ENCODE results near the gene RPTOR. TPM values are rescaled to one million over a fixed set of nuclear protein-coding genes. Genes with fewer than 3 reads are reported as not detected.

Gene RPTOR
- total RNA-seq, 1 experiment from 2014 or later: 46.2 TPM

DNA sequence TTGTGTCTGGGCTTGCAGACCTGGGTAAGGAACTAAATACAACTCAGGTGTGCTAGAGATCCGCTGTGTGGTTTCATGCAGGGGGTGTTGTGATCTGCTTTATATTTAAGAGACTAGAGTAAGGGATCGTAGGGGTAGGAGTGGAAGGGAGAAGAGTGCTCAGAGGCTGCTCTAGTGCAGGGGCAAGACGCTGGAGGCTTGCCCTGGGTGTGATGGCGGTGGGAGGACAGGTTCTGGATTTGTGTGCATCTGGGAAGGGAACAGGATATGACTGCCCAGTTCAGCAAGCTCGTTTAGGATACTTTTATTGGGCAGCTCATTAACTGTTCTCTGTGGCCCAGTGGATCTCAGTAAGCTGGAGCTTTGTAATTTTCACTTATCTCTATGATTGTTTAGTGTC lies 47.6 kb downstream of the RPTOR start:
- ChIA-PET CTCF (interaction anchor here (0.6 kb wide), 1 partner anchor 11 kb away, joined by 4 read pairs; no protein-coding TSS in a partner anchor), POLR2A (ENCODE audit: unreplicated experiment) (no interaction called here)
- H4K20me1 ChIP-seq (ENCODE audit: low read length): peaks cover 27% of the 10 kb centered on the region; the same call in 1 of the 2 replicates
- H3K79me2 ChIP-seq (ENCODE audit: low read length): peaks cover 98% of the 10 kb centered on the region
- H3F3A ChIP-seq (ENCODE audit: low read length, unreplicated experiment): no peaks in the 10 kb centered on the region
- no peak overlapping the region for H2AFZ ChIP-seq (ENCODE audit: low read length)
- BruUV-seq (replicated peaks): no TSS peak
- H3K27me3 ChIP-seq (ENCODE audit: low read length): no peaks in the 10 kb centered on the region
- H3K4me1 ChIP-seq (ENCODE audit: insufficient read depth, low read length): peaks cover 22% of the 10 kb centered on the region
- no peak overlapping the region for H3K9ac ChIP-seq (ENCODE audit: low read length)
- DNase-seq: peak; percentile 45
- H3K36me3 ChIP-seq (ENCODE audit: low read depth, low read length): no peaks in the 10 kb centered on the region
- H3K4me2 ChIP-seq (ENCODE audit: low read length): 0 out of 2 replicates have a peak overlapping the region, but pooled peaks have one; percentile 1
- intact Hi-C loops (cut with micrococcal nuclease): no loop called here
- no peaks in the 10 kb centered on the region for H3K9me3 ChIP-seq (ENCODE audit: low read length)
- ATAC-seq: peak; percentile 48
- TF ChIP-seq EZH2 (IDR thresholded peaks at IDR 0.05; ENCODE audit: low read length, unreplicated experiment) (no peak), EZH2phosphoT487 (IDR thresholded peaks at IDR 0.05; ENCODE audit: borderline replicate concordance, low read length) (no peak)
- TF ChIP-seq, protein P1, sequence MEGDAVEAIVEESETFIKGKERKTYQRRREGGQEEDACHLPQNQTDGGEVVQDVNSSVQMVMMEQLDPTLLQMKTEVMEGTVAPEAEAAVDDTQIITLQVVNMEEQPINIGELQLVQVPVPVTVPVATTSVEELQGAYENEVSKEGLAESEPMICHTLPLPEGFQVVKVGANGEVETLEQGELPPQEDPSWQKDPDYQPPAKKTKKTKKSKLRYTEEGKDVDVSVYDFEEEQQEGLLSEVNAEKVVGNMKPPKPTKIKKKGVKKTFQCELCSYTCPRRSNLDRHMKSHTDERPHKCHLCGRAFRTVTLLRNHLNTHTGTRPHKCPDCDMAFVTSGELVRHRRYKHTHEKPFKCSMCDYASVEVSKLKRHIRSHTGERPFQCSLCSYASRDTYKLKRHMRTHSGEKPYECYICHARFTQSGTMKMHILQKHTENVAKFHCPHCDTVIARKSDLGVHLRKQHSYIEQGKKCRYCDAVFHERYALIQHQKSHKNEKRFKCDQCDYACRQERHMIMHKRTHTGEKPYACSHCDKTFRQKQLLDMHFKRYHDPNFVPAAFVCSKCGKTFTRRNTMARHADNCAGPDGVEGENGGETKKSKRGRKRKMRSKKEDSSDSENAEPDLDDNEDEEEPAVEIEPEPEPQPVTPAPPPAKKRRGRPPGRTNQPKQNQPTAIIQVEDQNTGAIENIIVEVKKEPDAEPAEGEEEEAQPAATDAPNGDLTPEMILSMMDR (conservative IDR thresholded peaks at IDR 0.05; ENCODE audit: low read depth, low read length): no peak
- no peaks in the 10 kb centered on the region for H3K9me2 ChIP-seq (replicated peaks; ENCODE audit: low read length)
- H3K27ac ChIP-seq (ENCODE audit: low read length): no peak overlapping the region
- no peak overlapping the region for H3K4me3 ChIP-seq (ENCODE audit: low read length)

DNA sequence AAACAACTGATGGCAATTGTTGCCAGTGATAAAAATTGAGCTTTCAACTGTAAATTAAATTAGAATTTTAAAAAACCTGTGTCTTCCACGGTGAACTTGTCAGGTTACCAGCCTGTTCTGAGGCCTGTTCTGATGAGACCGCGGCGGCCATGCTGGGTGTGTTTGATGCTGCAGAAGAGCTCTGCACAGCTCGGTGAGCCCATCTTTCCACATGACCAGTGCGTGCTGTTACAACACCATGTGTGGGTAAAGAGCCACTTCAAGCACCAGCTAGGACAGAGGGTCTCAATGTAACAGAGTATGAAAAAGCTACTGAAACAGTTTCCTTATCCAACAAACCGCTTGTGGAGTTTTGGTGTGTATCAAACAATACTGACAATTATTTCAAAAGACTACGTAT lies 48.5 kb downstream of the RPTOR start:
- Histone ChIP-seq H3K9me3 (ENCODE audit: low read length) (no peaks in the 10 kb centered on the region), H3K9ac (ENCODE audit: low read length) (no peak overlapping the region), H3K27me3 (ENCODE audit: low read length) (no peaks in the 10 kb centered on the region), H3K79me2 (ENCODE audit: low read length) (peaks cover 98% of the 10 kb centered on the region), H4K20me1 (ENCODE audit: low read length) (peaks cover 35% of the 10 kb centered on the region; the same call in 1 of the 2 replicates), H3F3A (ENCODE audit: low read length, unreplicated experiment) (no peaks in the 10 kb centered on the region), H3K4me2 (ENCODE audit: low read length) (no peak overlapping the region), H3K4me1 (ENCODE audit: insufficient read depth, low read length) (peaks cover 26% of the 10 kb centered on the region), H2AFZ (ENCODE audit: low read length) (no peak overlapping the region), H3K27ac (ENCODE audit: low read length) (no peak overlapping the region), H3K36me3 (ENCODE audit: low read depth, low read length) (no peaks in the 10 kb centered on the region), H3K9me2 (replicated peaks; ENCODE audit: low read length) (no peaks in the 10 kb centered on the region), H3K4me3 (ENCODE audit: low read length) (no peak overlapping the region)
- ChIA-PET POLR2A (ENCODE audit: unreplicated experiment) (no interaction called here), CTCF (no interaction called here)
- intact Hi-C loops (cut with micrococcal nuclease): no loop called here
- TF ChIP-seq, protein P1 (conservative IDR thresholded peaks at IDR 0.05; ENCODE audit: low read depth, low read length): no peak
- TF ChIP-seq EZH2 (IDR thresholded peaks at IDR 0.05; ENCODE audit: low read length, unreplicated experiment) (no peak), EZH2phosphoT487 (IDR thresholded peaks at IDR 0.05; ENCODE audit: borderline replicate concordance, low read length) (no peak)
- BruUV-seq (replicated peaks): no TSS peak
- DNase-seq: no peak
- ATAC-seq: no peak

DNA sequence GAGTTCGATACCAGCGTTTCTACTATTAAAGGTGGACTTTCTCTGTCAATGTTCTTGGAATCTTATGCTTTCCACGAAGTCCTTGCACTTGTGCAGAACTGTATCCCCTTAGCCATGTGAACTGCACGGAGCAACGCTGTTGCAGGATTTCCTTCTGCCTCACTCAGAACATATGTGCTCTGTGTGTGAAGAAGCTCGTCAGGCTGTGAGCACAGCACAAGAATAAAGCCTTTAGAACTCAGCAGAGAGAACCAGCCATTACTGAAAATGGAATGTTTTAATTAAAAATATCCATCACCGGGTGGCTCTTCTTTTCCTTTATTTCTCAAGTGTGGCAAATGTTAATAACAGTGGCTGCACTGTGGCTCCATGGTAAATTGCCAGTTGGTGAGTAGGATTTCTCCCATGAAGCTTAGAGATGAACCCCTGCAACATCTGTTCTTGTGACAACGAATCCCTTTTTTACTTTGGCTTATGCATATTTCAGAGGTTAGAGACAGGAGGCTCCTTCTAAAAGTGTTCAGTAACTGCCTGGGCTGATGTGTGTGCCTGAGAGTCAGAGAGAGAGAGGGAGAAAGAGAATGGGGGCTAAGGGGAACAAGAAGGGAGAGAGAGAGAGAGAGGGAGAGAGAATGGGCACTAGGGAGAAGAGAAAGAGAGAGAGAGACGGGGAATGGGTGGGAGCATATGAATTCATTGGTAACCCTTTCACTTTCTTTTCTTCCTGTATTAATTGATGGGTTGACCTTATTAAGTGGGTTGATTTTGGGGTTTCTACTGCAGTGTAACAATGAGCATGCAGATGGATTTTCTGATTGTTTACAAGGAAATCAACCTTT lies 50.0 kb downstream of the RPTOR start:
- DNase-seq (no peak), ATAC-seq (no peak)
- Histone ChIP-seq H3K27me3 (ENCODE audit: low read length) (no peaks in the 10 kb centered on the region), H3K9me2 (replicated peaks; ENCODE audit: low read length) (no peaks in the 10 kb centered on the region), H3K79me2 (ENCODE audit: low read length) (peaks cover 98% of the 10 kb centered on the region), H3K4me1 (ENCODE audit: insufficient read depth, low read length) (peaks cover 28% of the 10 kb centered on the region), H3F3A (ENCODE audit: low read length, unreplicated experiment) (no peaks in the 10 kb centered on the region), H3K4me2 (ENCODE audit: low read length) (no peak overlapping the region), H3K4me3 (ENCODE audit: low read length) (no peak overlapping the region), H2AFZ (ENCODE audit: low read length) (no peak overlapping the region), H3K9me3 (ENCODE audit: low read length) (no peaks in the 10 kb centered on the region), H3K9ac (ENCODE audit: low read length) (no peak overlapping the region), H3K36me3 (ENCODE audit: low read depth, low read length) (no peaks in the 10 kb centered on the region), H4K20me1 (ENCODE audit: low read length) (peaks cover 35% of the 10 kb centered on the region; the same call in 1 of the 2 replicates), H3K27ac (ENCODE audit: low read length) (no peak overlapping the region)
- no TSS peak for BruUV-seq (replicated peaks)
- intact Hi-C loops (cut with micrococcal nuclease): no loop called here
- TF ChIP-seq EZH2phosphoT487 (IDR thresholded peaks at IDR 0.05; ENCODE audit: borderline replicate concordance, low read length) (no peak), EZH2 (IDR thresholded peaks at IDR 0.05; ENCODE audit: low read length, unreplicated experiment) (no peak)
- TF ChIP-seq, protein P1 (conservative IDR thresholded peaks at IDR 0.05; ENCODE audit: low read depth, low read length): no peak
- ChIA-PET POLR2A (ENCODE audit: unreplicated experiment) (interaction anchor here (0.6 kb wide), 1 partner anchor 262 kb away, joined by 3 read pairs; no protein-coding TSS in a partner anchor), CTCF (interaction anchor here (0.6 kb wide), 1 partner anchor 1227 kb away, joined by 3 read pairs; no protein-coding TSS in a partner anchor)
